DND-41 (cell line): ENCODE data around the gene OTUD3.
"Not testable (repeated sequence)": the region's sequence is repeated elsewhere in the genome, so short reads cannot be mapped to it uniquely, and the experiment has no call there.

ENCODE experiments used
- CTCF ChIP-seq: IDR thresholded peaks from 2 replicates; pipeline ENCODE4 v1.5.1; 2012; ENCODE audit warnings: borderline replicate concordance, low read length, moderate library complexity, mild to moderate bottlenecking; ENCODE audit not compliant: poor library complexity, severe bottlenecking; ENCODE audit errors: extremely low read depth
- EZH2 ChIP-seq: IDR thresholded peaks from 3 replicates; pipeline ENCODE4 v1.6.1; 2012; ENCODE audit warnings: borderline replicate concordance, low read depth, mild to moderate bottlenecking, moderate library complexity, low read length, inconsistent platforms; ENCODE audit not compliant: severe bottlenecking

DNA sequence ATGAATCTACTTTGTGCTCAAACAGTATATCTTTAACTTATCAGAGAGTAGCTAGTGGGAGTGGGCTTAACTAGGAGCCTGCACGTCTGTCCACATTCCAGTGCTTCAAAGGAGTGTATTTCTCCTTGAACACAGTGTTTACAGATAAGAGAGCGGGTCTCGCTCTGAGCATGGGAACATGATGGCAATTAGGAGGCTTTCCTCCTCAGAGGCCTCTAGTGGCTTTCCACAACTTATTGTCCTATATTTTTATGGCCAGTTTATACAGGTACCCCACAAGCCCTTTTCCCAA lies 44.9 kb downstream of the OTUD3 start:
- not testable (repeated sequence) for TF ChIP-seq CTCF, EZH2
